ENCODE results near the gene FBXO31. TPM values are rescaled to one million over a fixed set of nuclear protein-coding genes. Genes with fewer than 3 reads are reported as not detected.

The FBXO31 gene
- total and polyA plus RNA-seq, 2 donors (not counting 1 experiment from before 2014, with no cell fraction given) = 17.8 to 32.9 TPM

GRCh38 chr16:87356491-87356853, 27.1 kb downstream of the FBXO31 start:
- Mint-ChIP-seq H3K9me3 (ENCODE audit: insufficient read depth) (no peaks in the 10 kb centered on the region), H3K4me3 (no peak overlapping the region), H3K27me3 (no peaks in the 10 kb centered on the region), H3K27ac (no peak overlapping the region), H3K4me1 (no peaks in the 10 kb centered on the region)
- peaks cover 14% of the 10 kb centered on the region for H4K20me1 ChIP-seq (ENCODE audit: control insufficient read depth, insufficient read depth, low read length, poor library complexity, severe bottlenecking)
- ATAC-seq (ENCODE audit: low read depth) (no peak), DNase-seq (no peak)
- intact Hi-C loops (cut with micrococcal nuclease) = no loop called here
- H3K4me1 ChIP-seq (ENCODE audit: control insufficient read depth in 2 of 2, insufficient read depth in 2 of 2, low read length in 2 of 2) = no peaks in the 10 kb centered on the region
- H3K4me3 ChIP-seq (ENCODE audit: control extremely low read depth in 1 of 5, extremely low read depth in 1 of 5, insufficient read depth in 1 of 5, low read depth in 2 of 5, low read length in 4 of 5) = no peak overlapping the region
- WGBS (ENCODE audit: insufficient coverage) = 98% methylated on average over 6 of the region's 8 CpGs
- POLR2A ChIA-PET = no interaction called here
- no peak overlapping the region for H3K27ac ChIP-seq (ENCODE audit: low read length in 2 of 2)
- TF ChIP-seq, protein P1, sequence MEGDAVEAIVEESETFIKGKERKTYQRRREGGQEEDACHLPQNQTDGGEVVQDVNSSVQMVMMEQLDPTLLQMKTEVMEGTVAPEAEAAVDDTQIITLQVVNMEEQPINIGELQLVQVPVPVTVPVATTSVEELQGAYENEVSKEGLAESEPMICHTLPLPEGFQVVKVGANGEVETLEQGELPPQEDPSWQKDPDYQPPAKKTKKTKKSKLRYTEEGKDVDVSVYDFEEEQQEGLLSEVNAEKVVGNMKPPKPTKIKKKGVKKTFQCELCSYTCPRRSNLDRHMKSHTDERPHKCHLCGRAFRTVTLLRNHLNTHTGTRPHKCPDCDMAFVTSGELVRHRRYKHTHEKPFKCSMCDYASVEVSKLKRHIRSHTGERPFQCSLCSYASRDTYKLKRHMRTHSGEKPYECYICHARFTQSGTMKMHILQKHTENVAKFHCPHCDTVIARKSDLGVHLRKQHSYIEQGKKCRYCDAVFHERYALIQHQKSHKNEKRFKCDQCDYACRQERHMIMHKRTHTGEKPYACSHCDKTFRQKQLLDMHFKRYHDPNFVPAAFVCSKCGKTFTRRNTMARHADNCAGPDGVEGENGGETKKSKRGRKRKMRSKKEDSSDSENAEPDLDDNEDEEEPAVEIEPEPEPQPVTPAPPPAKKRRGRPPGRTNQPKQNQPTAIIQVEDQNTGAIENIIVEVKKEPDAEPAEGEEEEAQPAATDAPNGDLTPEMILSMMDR (IDR thresholded peaks at IDR 0.05) = no peak
- no peak for TF ChIP-seq EZH2 (IDR thresholded peaks at IDR 0.05; ENCODE audit: borderline replicate concordance, insufficient read depth, low read depth, low read length, poor library complexity, severe bottlenecking)
- H3K36me3 ChIP-seq (replicated peaks in 1 of 2; ENCODE audit: control extremely low read depth in 1 of 2, control insufficient read depth in 1 of 2, extremely low read depth in 1 of 2, insufficient read depth in 2 of 2, low read length in 1 of 2) = peaks cover 0 to 42% of the 10 kb centered on the region in 2 experiments
- no peak overlapping the region for H3K4me2 ChIP-seq (replicated peaks; ENCODE audit: low read depth, low read length, poor library complexity, severe bottlenecking)
- H3K27me3 ChIP-seq (replicated peaks in 1 of 4; ENCODE audit: control extremely low read depth in 1 of 4, control insufficient read depth in 3 of 4, insufficient read depth in 4 of 4, low read length in 3 of 4) = no peaks in the 10 kb centered on the region
- H3K79me2 ChIP-seq (ENCODE audit: control insufficient read depth, insufficient read depth, low read length) = peaks cover 10% of the 10 kb centered on the region
- no peak overlapping the region for H3K9ac ChIP-seq (ENCODE audit: low read length)
- H3K9me3 ChIP-seq (ENCODE audit: control extremely low read depth in 1 of 3, control insufficient read depth in 2 of 3, insufficient read depth in 1 of 3, low read length in 2 of 3) = no peaks in the 10 kb centered on the region
- H2AFZ ChIP-seq (ENCODE audit: insufficient read depth, low read depth, low read length, poor library complexity, severe bottlenecking) = no peak overlapping the region
- CTCF ChIA-PET = interaction anchor here (0.7 kb wide), 1 partner anchor 238 kb away, joined by 4 read pairs; no protein-coding TSS in a partner anchor

GRCh38 chr16:87353613-87354012, 30.0 kb downstream of the FBXO31 start:
- Histone ChIP-seq H3K36me3 (replicated peaks in 1 of 2; ENCODE audit: control extremely low read depth in 1 of 2, control insufficient read depth in 1 of 2, extremely low read depth in 1 of 2, insufficient read depth in 2 of 2, low read length in 1 of 2) (peaks cover 0 to 24% of the 10 kb centered on the region in 2 experiments), H3K79me2 (ENCODE audit: control insufficient read depth, insufficient read depth, low read length) (peaks cover 11% of the 10 kb centered on the region), H3K27me3 (replicated peaks in 1 of 4; ENCODE audit: control extremely low read depth in 1 of 4, control insufficient read depth in 3 of 4, insufficient read depth in 4 of 4, low read length in 3 of 4) (no peaks in the 10 kb centered on the region), H3K9me3 (ENCODE audit: control extremely low read depth in 1 of 3, control insufficient read depth in 2 of 3, insufficient read depth in 1 of 3, low read length in 2 of 3) (no peaks in the 10 kb centered on the region), H3K4me3 (ENCODE audit: control extremely low read depth in 1 of 5, extremely low read depth in 1 of 5, insufficient read depth in 1 of 5, low read depth in 2 of 5, low read length in 4 of 5) (no peak overlapping the region), H3K9ac (ENCODE audit: low read length) (no peak overlapping the region), H4K20me1 (ENCODE audit: control insufficient read depth, insufficient read depth, low read length, poor library complexity, severe bottlenecking) (peaks cover 14% of the 10 kb centered on the region), H3K4me1 (ENCODE audit: control insufficient read depth in 2 of 2, insufficient read depth in 2 of 2, low read length in 2 of 2) (no peaks in the 10 kb centered on the region), H2AFZ (ENCODE audit: insufficient read depth, low read depth, low read length, poor library complexity, severe bottlenecking) (no peak overlapping the region), H3K27ac (ENCODE audit: low read length in 2 of 2) (no peak overlapping the region), H3K4me2 (replicated peaks; ENCODE audit: low read depth, low read length, poor library complexity, severe bottlenecking) (no peak overlapping the region)
- Mint-ChIP-seq H3K27ac (no peak overlapping the region), H3K27me3 (no peaks in the 10 kb centered on the region), H3K4me1 (no peaks in the 10 kb centered on the region), H3K9me3 (ENCODE audit: insufficient read depth) (no peaks in the 10 kb centered on the region), H3K4me3 (no peak overlapping the region)
- DNase-seq = no peak
- POLR2A ChIA-PET = no interaction called here
- no peak for ATAC-seq (ENCODE audit: low read depth)
- no peak for TF ChIP-seq EZH2 (IDR thresholded peaks at IDR 0.05; ENCODE audit: borderline replicate concordance, insufficient read depth, low read depth, low read length, poor library complexity, severe bottlenecking)
- TF ChIP-seq, protein P1 (IDR thresholded peaks at IDR 0.05) = no peak
- WGBS (ENCODE audit: insufficient coverage) = 94% methylated on average over 11 of the region's 17 CpGs
- intact Hi-C loops (cut with micrococcal nuclease) = no loop called here
- CTCF ChIA-PET = no interaction called here
